ENCODE data around the gene PAOX.

Gene PAOX

GRCh38 chr10:133342942-133343341 is 36.1 kb upstream of the PAOX start:
- H3K4me3 ChIP-seq (ENCODE audit: low read length): no peak overlapping the region

GRCh38 chr10:133343558-133343957 is 35.5 kb upstream of the PAOX start:
- H3K4me3 ChIP-seq (ENCODE audit: low read length): no peak overlapping the region
- no peak for TF ChIP-seq ZNF274 (IDR thresholded peaks at IDR 0.05; ENCODE audit: low read depth, low read length)

More at GRCh38 chr10:133342942-133343341, 36.1 kb upstream of the PAOX start:
- TF ChIP-seq ZNF274 (IDR thresholded peaks at IDR 0.05; ENCODE audit: low read depth, low read length): no peak

GRCh38 chr10:133344236-133344635 is 34.8 kb upstream of the PAOX start:
- H3K4me3 ChIP-seq (ENCODE audit: low read length): no peak overlapping the region
- no peak for TF ChIP-seq ZNF274 (IDR thresholded peaks at IDR 0.05; ENCODE audit: low read depth, low read length)

DNA sequence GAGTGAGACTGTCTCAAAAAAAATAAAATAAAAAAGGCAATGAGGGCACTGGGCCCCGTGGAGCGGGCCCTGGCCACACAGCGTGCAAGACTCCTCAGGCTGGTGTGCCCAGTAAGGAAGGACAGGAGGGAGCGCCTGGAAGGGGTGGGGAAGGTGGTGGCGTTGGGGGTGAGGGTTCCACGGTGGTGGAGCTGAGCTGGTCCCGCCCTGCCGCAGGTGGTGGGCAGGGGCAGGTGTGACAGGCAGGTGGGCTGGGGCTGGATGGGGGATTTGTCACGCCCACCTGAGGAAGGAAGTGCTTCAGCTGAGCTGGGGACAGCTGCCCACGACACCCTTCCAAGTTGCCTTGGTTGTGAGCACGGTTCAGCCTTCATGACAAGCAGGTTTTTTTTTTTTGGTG is 32.6 kb upstream of the PAOX start:
- no peak for TF ChIP-seq ZNF274 (IDR thresholded peaks at IDR 0.05; ENCODE audit: low read depth, low read length)
- H3K4me3 ChIP-seq (ENCODE audit: low read length): no peak overlapping the region

DNA sequence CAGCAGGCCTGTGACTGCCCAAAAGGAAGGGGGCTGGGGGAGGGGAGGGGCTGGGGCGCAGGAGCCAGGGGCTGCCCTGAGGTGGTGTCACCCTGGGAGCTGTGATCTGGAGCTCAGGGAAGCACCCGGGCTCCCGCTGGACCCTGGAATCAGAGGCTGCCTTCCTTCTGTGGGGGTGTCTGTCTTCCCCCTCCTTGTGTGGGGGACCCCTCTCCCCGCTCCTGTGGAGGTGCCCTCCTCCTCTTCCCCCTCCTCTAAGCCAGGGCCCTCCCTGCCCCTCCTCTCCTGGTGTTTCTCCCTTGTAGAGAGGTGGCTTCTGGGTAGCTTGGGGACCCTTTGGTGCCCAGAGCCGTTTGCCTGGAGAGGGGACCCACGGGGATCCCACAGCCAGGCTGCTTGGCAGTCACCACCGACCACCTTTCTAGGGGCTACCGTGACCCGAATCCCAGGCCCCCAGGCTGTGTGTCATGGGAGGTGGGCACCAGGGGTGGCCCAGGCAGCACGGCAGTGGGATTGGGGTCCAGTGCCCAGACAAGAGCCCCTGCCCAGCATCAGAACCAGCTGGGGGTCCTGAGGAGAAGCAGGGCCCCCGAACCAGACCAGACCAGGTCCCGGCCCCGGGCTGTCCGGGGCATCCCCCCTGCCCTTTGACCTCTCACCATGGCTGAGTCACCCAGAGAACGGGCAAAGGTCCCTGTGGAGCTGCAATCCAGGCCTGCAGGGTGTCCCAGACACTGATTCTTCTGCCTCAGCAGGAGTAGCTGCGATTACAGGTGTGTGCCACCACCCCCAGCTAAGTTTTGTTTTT is 31.1 kb upstream of the PAOX start:
- TF ChIP-seq ZNF274 (IDR thresholded peaks at IDR 0.05; ENCODE audit: low read depth, low read length): no peak
- no peak overlapping the region for H3K4me3 ChIP-seq (ENCODE audit: low read length)

DNA sequence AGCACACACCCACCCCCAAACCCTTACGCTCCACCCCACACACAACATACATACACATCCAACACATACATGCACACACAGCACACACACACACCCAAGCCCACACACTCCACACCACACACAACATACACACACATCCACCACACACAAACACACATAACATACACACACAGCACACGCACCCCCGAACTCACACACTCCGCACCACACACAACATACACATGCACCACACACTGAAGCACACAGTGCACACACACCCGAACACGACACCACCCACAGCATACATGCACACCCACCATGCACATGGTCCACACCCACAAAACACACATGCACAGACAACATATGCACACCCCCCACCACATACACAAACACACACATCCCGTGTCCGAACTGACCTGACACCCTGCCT is 29.9 kb upstream of the PAOX start:
- no peak overlapping the region for H3K4me3 ChIP-seq (ENCODE audit: low read length)
- TF ChIP-seq ZNF274 (IDR thresholded peaks at IDR 0.05; ENCODE audit: low read depth, low read length): no peak

GRCh38 chr10:133349577-133350011 is 29.5 kb upstream of the PAOX start:
- no peak for TF ChIP-seq ZNF274 (IDR thresholded peaks at IDR 0.05; ENCODE audit: low read depth, low read length)
- no peak overlapping the region for H3K4me3 ChIP-seq (ENCODE audit: low read length)

- no peak for TF ChIP-seq ZNF274 (IDR thresholded peaks at IDR 0.05; ENCODE audit: low read depth, low read length)
- no peak overlapping the region for H3K4me3 ChIP-seq (ENCODE audit: low read length)
Observed at GRCh38 chr10:133350283-133350949, 28.6 kb upstream of the PAOX start.

DNA sequence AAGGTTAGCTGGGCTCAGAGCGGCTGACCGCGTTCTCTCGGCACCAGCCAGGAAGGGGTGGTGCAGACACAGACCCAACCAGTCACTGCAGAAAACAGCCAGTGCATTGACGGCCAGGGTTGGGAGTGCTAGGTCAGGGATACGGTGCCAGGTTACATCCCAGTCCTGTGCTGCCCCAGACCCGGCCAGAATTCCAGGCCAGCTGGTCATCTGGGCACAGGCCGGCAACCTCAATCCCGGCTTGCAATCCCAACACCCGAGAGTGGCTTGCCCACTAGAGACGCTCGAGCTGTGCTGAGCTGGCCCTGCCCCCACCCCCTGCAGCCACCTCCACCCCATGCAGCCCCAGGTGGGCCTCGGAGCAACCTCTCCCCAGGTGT is 28.1 kb upstream of the PAOX start:
- TF ChIP-seq ZNF274 (IDR thresholded peaks at IDR 0.05; ENCODE audit: low read depth, low read length): no peak
- no peak overlapping the region for H3K4me3 ChIP-seq (ENCODE audit: low read length)

DNA sequence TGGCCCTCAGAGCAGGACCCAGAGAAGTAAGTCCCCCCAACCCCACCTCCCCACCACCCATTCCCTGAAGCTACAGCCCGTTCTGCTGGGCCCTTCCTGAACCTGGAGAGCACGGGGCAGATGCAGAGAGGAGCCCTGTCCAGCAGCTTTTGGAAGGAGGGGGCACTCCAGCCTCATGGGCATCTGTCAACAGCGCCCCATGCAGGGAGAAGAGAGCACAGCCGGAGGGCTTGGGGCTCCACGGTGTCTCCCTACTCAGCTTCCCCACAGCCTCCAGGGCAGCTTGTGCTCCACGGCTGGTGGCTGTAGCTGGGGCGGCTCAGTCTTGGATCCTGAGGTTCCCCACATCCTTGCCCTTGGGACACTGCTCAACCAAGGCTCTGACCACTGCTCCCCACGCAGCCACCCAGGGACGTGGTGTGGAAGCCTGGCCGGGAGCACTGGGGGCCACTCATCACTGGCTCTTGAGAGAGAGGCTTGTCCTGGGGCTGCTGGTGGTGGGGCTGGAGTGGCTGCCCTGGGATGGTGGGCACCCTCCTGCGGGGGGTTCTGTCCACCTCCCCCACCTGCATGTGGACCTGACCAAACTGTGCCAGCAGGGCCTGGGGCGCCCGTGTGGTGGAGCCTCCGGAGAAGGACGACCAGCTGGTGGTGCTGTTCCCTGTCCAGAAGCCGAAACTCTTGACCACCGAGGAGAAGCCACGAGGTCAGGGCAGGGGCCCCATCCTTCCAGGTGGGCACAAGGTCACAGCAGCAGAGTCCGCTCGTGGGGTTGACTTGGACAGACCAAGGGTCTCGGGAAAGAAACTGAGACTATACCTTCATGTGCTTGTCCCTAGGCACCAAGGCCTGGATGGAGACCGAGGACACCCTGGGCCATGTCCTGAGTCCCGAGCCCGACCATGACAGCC is 27.4 kb upstream of the PAOX start:
- no peak overlapping the region for H3K4me3 ChIP-seq (ENCODE audit: low read length)
- no peak for TF ChIP-seq ZNF274 (IDR thresholded peaks at IDR 0.05; ENCODE audit: low read depth, low read length)

DNA sequence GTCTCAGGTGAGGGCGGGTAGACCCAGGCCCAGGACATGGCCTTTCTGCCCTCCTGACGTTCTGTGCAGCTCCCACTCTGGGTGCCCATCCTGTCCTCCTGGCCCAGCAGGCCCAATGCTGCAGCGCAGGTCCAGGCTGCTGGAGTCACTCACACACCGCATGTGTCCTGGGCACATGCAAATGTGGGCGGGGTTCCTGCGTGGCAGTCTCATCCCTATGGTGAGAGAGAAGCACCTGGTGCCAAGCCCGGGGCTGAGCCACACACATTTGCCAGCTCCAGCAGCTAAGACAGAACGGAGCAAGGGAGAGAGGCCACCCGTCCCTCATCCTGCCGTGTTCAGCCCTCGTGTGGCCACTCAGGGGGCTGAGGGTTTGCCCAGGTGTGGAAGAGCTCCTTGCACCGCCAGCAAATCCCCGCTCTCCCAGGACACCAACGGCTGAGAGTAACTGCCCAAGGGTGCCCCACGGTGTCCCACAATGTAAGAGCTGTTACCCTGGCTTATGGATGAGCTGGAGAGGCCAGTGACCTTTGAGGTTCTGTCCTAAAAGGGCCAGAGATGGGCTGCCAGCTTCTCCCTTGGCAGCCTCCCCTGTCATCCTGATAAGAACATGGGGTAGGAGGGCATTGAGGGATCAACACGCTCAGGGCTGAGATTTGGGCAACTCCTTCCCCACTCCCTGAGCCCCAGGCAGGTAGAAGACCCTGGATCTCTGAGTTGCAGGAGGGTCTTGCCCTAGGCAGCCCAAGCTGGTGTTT is 25.7 kb upstream of the PAOX start:
- TF ChIP-seq ZNF274 (IDR thresholded peaks at IDR 0.05; ENCODE audit: low read depth, low read length): no peak

DNA sequence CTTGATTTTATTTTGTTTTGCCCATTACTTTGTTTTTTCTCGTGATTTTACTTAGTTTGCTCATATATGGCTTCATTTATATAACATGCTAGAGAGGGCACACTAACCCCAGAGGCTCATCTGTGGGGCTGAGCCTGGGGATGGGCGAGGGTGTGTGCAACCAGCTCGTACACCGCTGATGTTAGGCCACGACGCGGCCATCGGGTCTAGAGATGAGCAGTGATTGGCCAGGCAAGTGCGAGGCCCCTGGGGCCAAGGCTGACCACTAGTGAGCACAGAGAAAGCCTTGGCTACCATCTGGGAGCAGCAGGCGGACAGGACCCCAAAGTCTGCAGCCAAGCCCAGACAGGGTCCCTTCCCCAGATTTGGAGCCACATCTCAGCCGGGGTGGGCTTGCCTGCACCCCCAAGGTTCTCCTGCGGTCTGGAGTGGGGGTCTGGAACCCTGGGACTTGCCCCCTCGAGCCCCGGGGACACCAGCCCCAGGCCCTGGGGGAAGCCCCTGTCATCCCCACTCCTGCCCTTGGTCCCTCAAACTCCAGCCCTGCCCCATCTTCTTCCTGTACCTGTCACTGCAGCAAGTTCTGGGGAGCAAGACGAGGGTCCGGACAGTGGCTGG is 25.0 kb upstream of the PAOX start:
- no peak for TF ChIP-seq ZNF274 (IDR thresholded peaks at IDR 0.05; ENCODE audit: low read depth, low read length)
- no peak overlapping the region for H3K4me3 ChIP-seq (ENCODE audit: low read length)

More for the DNA sequence above, 25.7 kb upstream of the PAOX start:
- H3K4me3 ChIP-seq (ENCODE audit: low read length): no peak overlapping the region

GRCh38 chr10:133354672-133355240 is 24.3 kb upstream of the PAOX start:
- H3K4me3 ChIP-seq (ENCODE audit: low read length): no peak overlapping the region
- no peak for TF ChIP-seq ZNF274 (IDR thresholded peaks at IDR 0.05; ENCODE audit: low read depth, low read length)
